ENCODE results near the gene C1QTNF5. TPM values are rescaled to one million over a fixed set of nuclear protein-coding genes. Genes with fewer than 3 reads are reported as not detected.

The C1QTNF5 gene
- total RNA-seq, result 47.1 TPM

GRCh38 chr11:119340335-119341221 is at the start of gene C1QTNF5:
Gene C1QTNF5 (minus strand): TSS chr11:119340883. CDS start chr11:119340397, 486 bp downstream.

GRCh38 chr11:119381181-119381988 is 40.7 kb upstream of the C1QTNF5 start, which contains the start of gene USP2:
Gene USP2 (minus strand): TSS chr11:119381690. CDS start chr11:119373480, 8,210 bp downstream.

GRCh38 chr11:119346605-119347004 is 5.9 kb upstream of the C1QTNF5 start, which contains the start of gene MFRP:
Gene MFRP (minus strand): TSS chr11:119346705. CDS start chr11:119346513, 192 bp downstream.

GRCh38 chr11:119334174-119334930 is 6.3 kb downstream of the C1QTNF5 start, which contains the start of gene RNF26:
Gene RNF26 (plus strand): TSS chr11:119334527. CDS start chr11:119335123, 596 bp downstream.

GRCh38 chr11:119316729-119317591 is 23.7 kb downstream of the C1QTNF5 start, which contains the start of gene MCAM:
Gene MCAM (minus strand): TSS chr11:119317130. CDS start chr11:119317101, 29 bp downstream.

Other genes starting within 250 kb of the C1QTNF5 start
- gene DPAGT1, start 239.0 kb downstream of the C1QTNF5 start, total RNA-seq, result 29.1 TPM
- 9.8 TPM for gene C2CD2L, start 233.5 kb downstream of the C1QTNF5 start, total RNA-seq
- 24.4 TPM for gene HINFP, start 219.3 kb downstream of the C1QTNF5 start, total RNA-seq
- 14.6 TPM for gene ABCG4, start 191.8 kb downstream of the C1QTNF5 start, total RNA-seq
- 24.0 TPM for gene NLRX1, start 172.2 kb downstream of the C1QTNF5 start, total RNA-seq
- 0.44 TPM for gene NHERF4, start 155.4 kb downstream of the C1QTNF5 start, total RNA-seq
- gene CBL, start 134.5 kb downstream of the C1QTNF5 start, total RNA-seq, result 23.1 TPM
- 546 TPM for gene MCAM, start 23.8 kb downstream of the C1QTNF5 start, total RNA-seq
- 10.6 TPM for gene RNF26, start 6.4 kb downstream of the C1QTNF5 start, total RNA-seq
- gene MFRP, start 5.8 kb upstream of the C1QTNF5 start, total RNA-seq, result 5.8 TPM
- 24.4 TPM for gene USP2, start 40.8 kb upstream of the C1QTNF5 start, total RNA-seq
- gene THY1, start 82.3 kb upstream of the C1QTNF5 start, total RNA-seq, result 37.3 TPM

Data from camera-type eye (tissue), 1 donor.